GM19467 (cell line): Measurements from ENCODE around the gene BYSL.

Experiments used
- ATAC-seq: cut with Tn5 transposase; IDR thresholded peaks from one replicate; pipeline ENCODE4 v1.9.1; 2021; ENCODE audit warnings: mild to moderate bottlenecking, moderate library complexity; ENCODE audit not compliant: unreplicated experiment

BYSL gene

GRCh38 chr6:41974281-41974825 lies 53.1 kb downstream of the BYSL start:
- no peak for ATAC-seq

- ATAC-seq, result no peak
These were observed 54.0 kb downstream of the BYSL start for GRCh38 chr6:41975276-41975675.

DNA sequence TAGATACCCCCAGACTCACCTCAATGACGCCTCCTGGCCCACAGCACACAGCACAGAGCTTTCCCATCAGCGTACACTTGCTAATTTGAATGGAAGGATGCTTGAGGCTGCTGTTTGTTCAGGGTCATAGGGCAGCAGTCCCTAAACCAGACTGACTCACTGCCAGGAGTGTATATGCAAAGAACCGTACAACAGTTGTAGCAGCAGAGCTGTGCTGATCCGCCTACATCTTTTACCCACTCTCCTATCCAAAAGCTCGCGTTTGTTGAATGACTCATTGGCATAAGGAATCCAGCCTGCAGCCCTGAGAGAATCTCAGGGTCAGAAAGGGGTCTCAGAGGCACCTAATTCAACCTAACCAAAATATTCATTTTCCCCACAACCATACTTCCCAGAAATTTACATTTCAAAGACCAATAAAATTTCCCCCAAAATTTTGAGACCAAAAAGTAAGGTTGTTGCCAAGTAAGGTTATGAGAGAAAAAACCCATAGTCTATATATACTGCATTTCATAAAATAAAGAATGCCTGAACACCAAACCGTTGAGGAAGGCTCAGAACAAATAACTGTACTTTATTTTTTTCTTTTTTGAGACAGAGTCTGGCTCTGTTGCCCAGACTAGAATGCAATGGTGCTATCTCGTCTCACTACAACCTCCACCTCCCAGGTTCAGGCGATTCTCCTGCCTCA lies 55.6 kb downstream of the BYSL start:
- no peak for ATAC-seq
